Bone marrow (tissue), 2 donors: Measurements from ENCODE around the gene GAB2.

Source experiments
- DNase-seq, 2 donors: peaks; one replicate each; lab custom pipeline; 2025; lab: John Stamatoyannopoulos, UW

The GAB2 gene

GRCh38 chr11:78343303-78343702 is 74.3 kb downstream of the GAB2 start:
- DNase-seq: no peak

- DNase-seq: no peak
Measured at GRCh38 chr11:78341841-78342240, 75.8 kb downstream of the GAB2 start.

- no peak for DNase-seq
Measured at GRCh38 chr11:78340530-78340929, 77.1 kb downstream of the GAB2 start.

- DNase-seq: no peak
Measured at GRCh38 chr11:78339945-78340344, 77.7 kb downstream of the GAB2 start.

GRCh38 chr11:78339483-78339882 is 78.1 kb downstream of the GAB2 start:
- no peak for DNase-seq

DNA sequence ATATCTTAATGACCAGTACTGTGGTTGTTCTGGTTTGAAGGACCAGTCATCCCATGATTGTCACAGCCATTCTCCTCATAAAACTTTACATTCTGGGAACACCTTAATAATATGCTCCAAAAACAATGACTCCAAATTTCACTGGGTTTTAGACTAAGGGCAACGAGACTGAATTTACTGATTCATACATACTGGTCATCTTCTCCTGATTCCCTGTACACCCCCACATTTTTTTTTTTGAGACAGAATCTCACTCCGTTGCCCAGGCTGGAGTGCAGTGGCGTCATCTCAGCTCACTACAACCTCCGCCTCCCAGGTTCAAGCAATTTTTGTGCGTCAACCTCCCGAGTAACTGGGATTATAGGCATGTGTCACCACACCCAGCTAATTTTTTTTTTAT is 78.9 kb downstream of the GAB2 start:
- DNase-seq: no peak

DNA sequence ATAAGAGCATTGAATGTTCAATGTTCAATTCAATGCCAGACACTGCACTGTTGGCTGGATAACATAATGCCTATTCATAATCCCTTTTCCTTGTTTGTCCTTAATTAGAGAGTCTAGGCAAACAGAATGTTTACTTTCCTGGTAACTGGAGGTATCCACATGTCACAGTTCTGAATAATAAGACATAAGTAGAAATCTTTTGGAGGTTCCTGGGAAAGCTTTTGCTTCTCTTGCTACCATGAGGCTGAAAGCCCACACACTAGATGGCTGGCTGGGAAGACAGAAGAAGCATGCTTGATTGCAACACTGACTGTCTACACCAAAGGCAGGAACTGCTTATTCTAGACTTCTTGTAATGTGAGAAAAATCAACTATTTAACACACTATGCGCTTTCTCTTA is 79.5 kb downstream of the GAB2 start:
- DNase-seq: no peak

- DNase-seq: no peak
Measured at GRCh38 chr11:78337554-78337924, 80.1 kb downstream of the GAB2 start.

DNA sequence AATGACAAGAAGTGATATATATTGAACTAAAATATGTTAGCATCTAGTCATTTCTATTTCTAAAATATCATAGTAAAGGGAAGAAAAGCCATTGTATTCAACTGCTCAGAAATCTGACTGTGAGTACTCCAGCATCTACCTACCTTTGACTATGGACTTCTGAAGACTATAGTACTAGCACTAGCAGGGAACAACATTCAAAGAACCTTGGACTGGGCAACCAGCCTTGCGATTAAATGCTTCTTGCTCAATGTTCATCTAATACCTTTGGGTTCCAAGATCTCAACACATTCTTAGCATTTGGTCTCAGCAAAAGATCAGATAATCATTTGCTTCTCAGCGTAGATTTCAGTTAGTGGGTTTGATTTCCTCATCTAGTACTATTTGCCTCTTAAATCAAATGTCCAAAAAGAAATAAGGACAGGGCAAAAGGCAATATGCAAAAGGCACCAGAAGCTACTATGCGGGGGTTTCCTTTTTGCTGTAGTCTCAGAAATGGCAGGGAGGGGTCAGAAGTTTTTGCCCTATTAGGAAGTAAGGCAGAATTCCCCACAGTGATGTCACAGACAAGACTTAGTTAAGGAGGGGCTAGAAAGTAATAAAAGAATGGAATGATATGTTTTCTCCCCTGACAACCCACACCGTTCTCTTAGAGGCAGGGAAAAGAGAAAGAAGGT is 80.6 kb downstream of the GAB2 start:
- no peak for DNase-seq

- no peak for DNase-seq
Measured at GRCh38 chr11:78334109-78334508, 83.5 kb downstream of the GAB2 start.

- DNase-seq: no peak
Measured at GRCh38 chr11:78332872-78333271, 84.7 kb downstream of the GAB2 start.

DNA sequence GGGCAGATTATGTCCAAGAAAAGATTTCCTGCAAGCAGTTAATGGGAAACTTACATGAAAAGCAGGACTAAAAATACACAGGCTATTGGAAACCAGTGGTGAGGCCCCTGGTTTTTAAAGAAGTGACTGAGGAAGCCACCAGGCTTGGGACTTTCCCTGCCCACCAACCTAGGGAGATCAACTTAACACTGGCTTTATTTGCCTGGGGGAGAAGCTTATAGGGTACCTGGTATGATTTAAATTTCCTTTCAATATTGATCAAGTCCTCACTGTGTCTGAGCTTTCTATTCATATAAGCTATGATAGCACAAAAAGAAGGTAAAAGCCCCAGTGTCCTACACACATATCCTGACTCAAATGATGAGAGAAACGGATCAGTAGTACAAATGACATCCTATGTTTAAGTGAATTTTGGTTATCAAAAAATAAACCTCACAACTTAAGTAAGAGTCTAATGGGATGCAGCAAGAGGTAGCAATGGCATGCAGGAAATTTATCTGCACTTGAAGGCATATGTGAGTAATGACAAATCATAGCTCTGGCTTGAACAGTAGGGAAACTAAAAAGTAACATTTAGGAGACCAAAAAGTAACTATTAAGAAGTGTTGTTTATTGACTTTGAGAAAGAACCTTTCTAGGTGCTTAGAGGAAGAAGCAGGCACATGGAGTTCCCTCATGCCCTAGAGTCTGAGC is 85.3 kb downstream of the GAB2 start:
- DNase-seq: no peak

DNA sequence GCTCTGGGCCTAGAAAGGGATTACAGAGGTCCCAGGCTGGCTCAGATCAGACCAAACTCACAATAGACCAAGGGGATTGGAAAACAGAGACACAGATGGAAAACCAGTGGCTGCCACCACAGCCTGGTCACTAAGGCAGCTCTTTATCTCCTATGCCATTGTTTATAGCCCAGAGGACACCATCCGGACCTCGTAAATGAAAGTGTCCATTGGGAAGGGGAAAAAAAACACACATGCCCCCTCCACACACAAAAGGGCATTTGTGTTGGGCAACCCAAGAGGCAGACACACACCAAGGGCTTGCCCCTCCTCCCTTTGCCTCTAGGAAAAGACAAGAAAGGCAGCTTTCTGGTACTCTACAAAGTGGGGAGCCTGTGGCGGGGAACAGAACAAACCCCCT is 85.9 kb downstream of the GAB2 start:
- DNase-seq: no peak

GRCh38 chr11:78330361-78330760 is 87.3 kb downstream of the GAB2 start:
- no peak for DNase-seq

DNA sequence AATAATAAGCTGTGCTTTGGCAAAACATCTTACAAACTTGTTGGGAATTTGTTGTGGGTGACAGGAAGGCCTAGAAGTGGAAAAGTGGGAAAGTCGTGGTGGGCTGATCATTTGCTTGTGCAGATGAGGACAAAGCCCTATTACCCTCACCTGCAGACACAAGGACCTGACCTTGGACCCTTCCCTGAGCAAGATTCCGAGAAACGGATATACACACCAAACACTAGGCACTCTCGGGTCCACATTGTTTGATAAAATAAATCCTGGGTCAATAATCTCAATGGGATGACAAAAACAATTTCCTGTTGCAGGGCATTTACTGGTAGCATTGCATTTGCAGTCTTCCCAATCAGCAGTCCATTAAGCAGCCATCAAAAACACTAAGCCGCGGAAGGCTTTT is 89.7 kb downstream of the GAB2 start:
- DNase-seq: no peak

DNA sequence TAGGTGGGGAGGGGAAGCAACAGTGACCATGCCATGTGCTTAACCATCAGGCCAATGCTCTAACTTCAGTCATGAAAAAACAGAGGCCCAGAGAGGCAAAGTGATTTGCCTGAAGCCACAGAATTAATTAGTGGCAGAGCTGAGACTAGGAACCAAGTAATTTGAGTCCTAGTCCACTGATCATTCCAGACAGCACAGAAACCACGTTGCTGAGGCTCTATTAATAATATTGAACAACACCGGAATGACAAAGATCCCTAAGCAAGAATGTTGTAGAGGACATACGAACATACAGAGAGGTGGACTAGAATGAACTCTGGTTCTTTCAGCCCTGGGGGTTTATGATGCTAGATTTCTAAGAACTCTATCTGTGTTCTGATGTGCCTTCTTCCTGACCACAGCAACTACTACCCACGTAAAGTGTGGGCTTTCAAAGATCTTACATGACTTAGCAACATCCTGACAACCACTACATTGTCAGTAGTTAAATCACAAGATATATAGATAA is 92.3 kb downstream of the GAB2 start:
- no peak for DNase-seq

DNA sequence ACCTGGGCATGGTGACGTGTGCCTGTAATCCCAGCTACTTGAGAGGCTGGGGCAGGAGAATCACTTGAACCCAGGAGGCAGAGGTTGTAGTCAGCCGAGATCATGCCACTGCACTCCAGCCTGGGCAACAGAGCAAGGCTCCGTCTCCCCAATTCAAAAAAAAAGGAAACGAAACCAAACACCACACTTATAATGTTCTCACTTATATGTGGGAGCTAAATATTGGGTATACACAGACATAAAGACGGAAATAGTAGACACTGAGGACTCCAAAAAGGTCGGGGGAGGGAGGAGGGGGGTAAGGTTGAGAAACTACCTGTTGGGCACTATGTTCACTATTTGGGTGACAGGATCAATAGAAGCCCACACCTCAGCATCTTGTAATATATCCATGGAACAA is 94.3 kb downstream of the GAB2 start:
- DNase-seq: no peak

DNA sequence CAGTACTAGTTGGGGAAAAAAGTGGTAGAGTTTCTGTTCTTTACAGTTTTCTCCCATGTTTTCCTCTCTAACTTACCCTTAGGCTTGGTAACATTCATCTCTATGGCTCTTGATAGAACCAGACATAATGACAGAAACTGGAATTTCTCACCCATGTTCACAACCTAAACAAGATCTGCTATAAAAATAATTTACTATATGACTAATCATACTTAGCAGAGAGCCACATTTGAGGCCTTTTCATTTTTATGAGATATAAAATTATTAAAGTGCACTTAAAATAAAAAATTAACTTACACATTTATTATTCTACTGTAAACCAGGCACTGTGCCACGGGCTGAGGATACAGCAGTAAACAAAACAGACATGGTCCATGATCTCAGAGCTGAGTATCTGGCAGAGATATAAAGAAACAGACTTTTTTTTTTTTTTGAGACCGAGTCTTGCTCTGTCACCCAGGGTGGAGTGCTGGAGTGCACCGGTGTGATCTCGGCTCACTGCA is 98.1 kb downstream of the GAB2 start:
- DNase-seq: no peak

DNA sequence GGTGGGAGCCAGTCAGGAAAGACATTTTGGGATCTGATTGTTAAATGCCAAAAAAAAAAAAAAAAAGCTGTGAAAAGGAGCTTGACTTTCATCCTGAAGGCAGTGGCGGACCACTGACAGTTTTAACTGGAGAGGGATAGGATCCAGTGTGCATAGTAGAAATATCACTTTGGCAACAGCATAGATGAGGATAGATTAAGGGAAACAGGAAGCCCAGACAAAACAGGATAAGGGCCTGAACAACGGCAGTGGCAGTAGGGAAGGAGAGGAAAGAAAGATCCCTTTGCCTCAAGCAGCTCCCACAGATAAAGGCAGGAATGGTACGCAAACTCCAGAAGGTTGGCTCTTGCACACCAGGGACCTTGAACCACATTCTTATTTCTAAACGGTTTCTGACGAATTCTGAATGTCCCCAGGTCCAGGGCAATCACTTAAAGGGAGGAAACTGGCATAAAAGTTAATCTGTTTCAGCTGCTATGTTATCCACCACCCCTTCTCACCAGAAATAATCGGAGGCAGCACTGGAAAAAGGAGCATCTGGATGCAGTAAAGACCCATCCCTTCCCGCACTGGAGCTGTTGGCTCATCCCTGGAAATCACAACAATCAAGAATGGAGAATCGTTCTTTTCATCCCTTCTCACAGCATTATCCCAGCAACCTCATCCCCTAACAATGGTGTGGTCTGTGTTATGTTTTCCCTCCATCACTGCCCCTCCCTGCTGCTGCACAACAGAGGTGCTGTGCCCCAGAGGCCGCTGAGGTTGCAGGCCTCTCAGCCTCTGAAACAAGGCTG is 99.1 kb downstream of the GAB2 start:
- no peak for DNase-seq

DNA sequence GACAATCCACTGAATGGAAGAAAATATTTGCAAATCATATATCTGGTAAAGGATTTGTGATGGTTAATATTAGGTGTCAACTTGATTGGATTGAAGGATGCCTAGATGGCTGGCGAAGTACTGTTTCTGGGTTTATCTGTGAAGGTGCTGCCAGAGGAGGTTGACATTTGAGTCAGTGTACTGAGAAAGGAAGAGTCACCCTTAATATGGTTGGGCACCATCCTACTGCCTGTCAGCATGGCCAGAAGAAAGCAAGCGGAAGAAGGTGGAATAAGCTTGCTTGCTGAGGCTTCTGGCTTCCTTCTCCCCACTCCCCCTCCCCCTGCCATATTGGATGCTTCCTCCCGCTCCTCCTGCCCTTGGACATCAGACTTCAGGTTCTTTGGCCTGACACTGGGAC is 101.9 kb downstream of the GAB2 start:
- DNase-seq: no peak

GRCh38 chr11:78314762-78315161 is 102.9 kb downstream of the GAB2 start:
- no peak for DNase-seq

- DNase-seq: no peak
Measured at GRCh38 chr11:78313898-78314297, 103.7 kb downstream of the GAB2 start.
